Gastrocnemius medialis (tissue), 4 donors: ENCODE measurements around the gene NCAPG2. TPM values are rescaled to one million over a fixed set of nuclear protein-coding genes. Genes with fewer than 3 reads are reported as not detected.

Experiments
- ATAC-seq, 2 donors: fragments of 150-250 bp; one replicate each; pipeline ENCODE4 v1.9.1; 2016
- DNase-seq, 2 donors: peaks; one replicate each; pipeline ENCODE4 v3.0.0-alpha.2; 2019
- H3K27ac ChIP-seq, 4 donors: fragments of 200-600 bp; sonication (generic); 1 replicate in 1 of 4; 2 replicates in 3 of 4; pipeline ENCODE4 v1.5.1; 2016 to 2018; ENCODE audit warnings: mild to moderate bottlenecking in 2 of 4, moderate library complexity in 1 of 4
- H3K27me3 ChIP-seq, 3 donors: fragments of 200-600 bp; sonication (generic) in 2 of 3; 1 replicate in 1 of 3; 2 replicates in 2 of 3; pipeline versions ENCODE4 v1.5.1 to v1.6.0; 2016 to 2019; ENCODE audit warnings: mild to moderate bottlenecking in 1 of 3, moderate library complexity in 1 of 3
- H3K36me3 ChIP-seq, 2 donors: fragments of 200-600 bp; sonication (generic) in 1 of 2; one replicate each; pipeline ENCODE4 v1.5.1; 2017 to 2018
- H3K4me1 ChIP-seq, 2 donors: fragments of 200-600 bp; sonication (generic) in 1 of 2; one replicate each; pipeline ENCODE4 v1.5.1; 2016 to 2017; ENCODE audit warnings: mild to moderate bottlenecking in 2 of 2
- H3K4me3 ChIP-seq, 4 donors: fragments of 200-600 bp; sonication (generic) in 3 of 4; 1 replicate in 1 of 4; 2 replicates in 3 of 4; pipeline ENCODE4 v1.5.1; 2016 to 2019; ENCODE audit warnings: mild to moderate bottlenecking in 2 of 4
- H3K9me3 ChIP-seq, 3 donors: fragments of 200-600 bp; sonication (generic) in 2 of 3; 1 replicate in 1 of 3; 2 replicates in 2 of 3; pipeline ENCODE4 v1.5.1; 2016 to 2019
- CTCF ChIP-seq, 5 experiments: fragments of 450-650 bp in 3 of 5; fragments of 200-600 bp in 2 of 5; sonication (generic) in 2 of 5; IDR thresholded peaks in 4 of 5; conservative IDR thresholded peaks in 1 of 5; 1 replicate in 4 of 5; 2 replicates in 1 of 5; pipeline ENCODE4 v1.5.1; 2016 to 2019; ENCODE audit warnings: antibody characterized with exemption in 5 of 5, mild to moderate bottlenecking in 3 of 5, moderate library complexity in 3 of 5
- POLR2A ChIP-seq, 2 donors: fragments of 450-650 bp; IDR thresholded peaks; one replicate each; pipeline ENCODE4 v1.6.1; 2017; ENCODE audit warnings: antibody characterized with exemption in 2 of 2, mild to moderate bottlenecking in 2 of 2, moderate library complexity in 2 of 2
- in situ Hi-C, 4 donors: fragments of 200-750 bp; cut with MboI; loops; one replicate each; pipeline versions ENCODE4 v1.15.0 to v1.8.0; 2017; ENCODE audit warnings: low sequenced_read_pairs in 4 of 4
- intact Hi-C: fragments of 100-400 bp; cut with DNase I; formaldehyde crosslinking; loops from one replicate; pipeline ENCODE4 v1.15.1; 2023; ENCODE audit warnings: low total_unique reads
- total RNA-seq, 4 donors: library from RNA; depleted of rRNA; stranded (reverse); fragments of >200 nt; gene quantifications; one replicate each; pipeline versions ENCODE4 v1.1.0 to v1.2.3, GENCODE V29; 2016

NCAPG2 gene
- total RNA-seq, 4 donors from 2014 or later: 3.0 to 4.5 (median 3.9) TPM

- in situ Hi-C loops: no loop called here
- H3K4me1 ChIP-seq: no peaks in the 10 kb centered on the region
- DNase-seq (no peak), ATAC-seq (no peak)
- H3K27me3 ChIP-seq: peaks cover 0 to 12% (median 8%) of the 10 kb centered on the region in 3 donors
- intact Hi-C loops: no loop called here
- no peak overlapping the region for H3K27ac ChIP-seq
- no peaks in the 10 kb centered on the region for H3K36me3 ChIP-seq
- no peaks in the 10 kb centered on the region for H3K9me3 ChIP-seq
- no peak overlapping the region for H3K4me3 ChIP-seq
- TF ChIP-seq CTCF (IDR thresholded peaks at IDR 0.05 in 4 of 5, conservative IDR thresholded peaks at IDR 0.05 in 1 of 5): no peak
- TF ChIP-seq POLR2A (IDR thresholded peaks at IDR 0.05): no peak
These were observed 112.1 kb downstream of the NCAPG2 start for GRCh38 chr7:158592541-158592940.

DNA sequence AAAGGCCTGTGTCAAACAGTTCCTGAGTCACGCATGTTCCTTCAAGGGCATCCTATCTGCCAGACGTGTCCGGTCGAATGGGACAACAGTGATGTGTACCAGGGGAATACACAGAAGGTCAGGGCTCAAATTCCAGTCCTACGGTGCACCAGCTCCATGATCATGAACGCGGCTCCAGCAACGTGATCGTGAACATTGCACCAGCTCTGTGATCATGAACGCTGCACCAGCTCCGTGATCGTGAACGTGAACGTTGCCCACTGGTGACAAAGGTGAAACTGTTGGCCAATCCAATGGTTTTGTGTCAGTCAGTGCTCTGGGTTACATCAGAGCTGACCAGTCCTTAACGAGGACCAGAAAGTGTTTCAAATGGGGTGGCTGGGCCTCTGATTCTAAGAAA lies 112.7 kb downstream of the NCAPG2 start:
- Histone ChIP-seq H3K27ac (no peak overlapping the region), H3K4me3 (no peak overlapping the region), H3K36me3 (no peaks in the 10 kb centered on the region), H3K27me3 (peaks cover 0 to 12% (median 9%) of the 10 kb centered on the region in 3 donors), H3K4me1 (no peaks in the 10 kb centered on the region), H3K9me3 (no peaks in the 10 kb centered on the region)
- ATAC-seq (no peak), DNase-seq (no peak)
- TF ChIP-seq CTCF (IDR thresholded peaks at IDR 0.05 in 4 of 5, conservative IDR thresholded peaks at IDR 0.05 in 1 of 5) (no peak), POLR2A (IDR thresholded peaks at IDR 0.05) (no peak)
- in situ Hi-C loops: no loop called here
- intact Hi-C loops: no loop called here

GRCh38 chr7:158590181-158590530 lies 114.4 kb downstream of the NCAPG2 start:
- no peak for ATAC-seq
- in situ Hi-C loops: no loop called here

DNA sequence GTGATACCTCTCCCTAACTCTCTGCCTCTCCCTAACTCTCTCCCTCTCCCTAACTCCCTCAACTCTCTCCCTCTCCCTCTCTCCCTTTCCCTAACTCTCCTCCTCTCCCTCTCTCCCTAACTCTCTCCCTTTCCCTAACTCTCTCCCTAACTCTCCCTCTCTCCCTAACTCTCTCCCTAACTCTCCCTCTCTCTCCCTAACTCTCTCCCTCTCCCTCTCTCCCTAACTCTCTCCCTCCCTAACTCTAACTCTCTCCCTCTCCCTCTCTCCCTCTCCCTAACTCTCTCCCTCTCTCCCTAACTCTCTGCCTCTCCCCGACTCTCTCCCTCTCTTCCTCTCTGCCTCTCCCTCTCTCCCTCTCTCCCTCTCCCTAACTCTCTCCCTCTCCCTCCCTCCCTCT lies 115.0 kb downstream of the NCAPG2 start:
- in situ Hi-C loops (no loop called here), intact Hi-C loops (no loop called here)
- H3K36me3 ChIP-seq: no peaks in the 10 kb centered on the region
- no peaks in the 10 kb centered on the region for H3K9me3 ChIP-seq
- ATAC-seq (no peak), DNase-seq (no peak)
- peaks cover 0 to 6% of the 10 kb centered on the region in 2 donors for H3K4me1 ChIP-seq
- peaks cover 22 to 35% (median 32%) of the 10 kb centered on the region in 3 donors for H3K27me3 ChIP-seq
- no peak overlapping the region for H3K4me3 ChIP-seq
- H3K27ac ChIP-seq: no peak overlapping the region
- TF ChIP-seq POLR2A (IDR thresholded peaks at IDR 0.05) (no peak), CTCF (IDR thresholded peaks at IDR 0.05 in 4 of 5, conservative IDR thresholded peaks at IDR 0.05 in 1 of 5) (no peak)

More at GRCh38 chr7:158590181-158590530, 114.4 kb downstream of the NCAPG2 start:
- no peak for TF ChIP-seq POLR2A (IDR thresholded peaks at IDR 0.05)
- TF ChIP-seq CTCF (IDR thresholded peaks at IDR 0.05 in 4 of 5, conservative IDR thresholded peaks at IDR 0.05 in 1 of 5): no peak
- H3K36me3 ChIP-seq: no peaks in the 10 kb centered on the region
- no peak overlapping the region for H3K4me3 ChIP-seq
- peaks cover 17 to 30% (median 27%) of the 10 kb centered on the region in 3 donors for H3K27me3 ChIP-seq
- peaks cover 0 to 6% of the 10 kb centered on the region in 2 donors for H3K4me1 ChIP-seq
- no peaks in the 10 kb centered on the region for H3K9me3 ChIP-seq
- no peak for DNase-seq
- no peak overlapping the region for H3K27ac ChIP-seq
- intact Hi-C loops: no loop called here

DNA sequence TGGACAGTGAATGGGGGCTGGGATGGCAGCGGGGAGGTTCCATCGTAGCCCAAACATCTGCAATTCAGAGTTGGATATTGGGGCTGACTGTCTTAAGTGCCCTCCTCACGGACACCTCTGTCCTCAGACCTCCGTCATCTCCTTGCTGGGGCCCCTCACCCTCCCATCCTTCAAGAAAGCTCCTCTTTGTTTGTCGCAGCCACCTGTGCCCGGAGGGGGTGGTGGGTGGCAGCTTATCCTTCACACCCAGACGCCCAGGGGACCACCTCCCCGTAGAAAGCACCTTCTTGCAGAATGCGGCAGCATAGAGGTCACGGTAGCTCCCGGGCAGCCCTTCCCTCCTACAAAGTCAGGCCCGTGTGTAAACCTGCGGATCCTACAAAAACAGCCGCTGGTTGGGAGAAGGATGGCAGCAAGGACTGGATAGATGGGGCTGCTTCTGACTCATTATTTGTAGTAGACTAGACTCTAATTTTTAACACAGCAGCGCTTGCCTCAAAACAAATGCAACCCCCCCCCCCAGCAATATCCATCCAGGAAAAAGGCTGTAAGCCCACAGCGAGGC lies 115.6 kb downstream of the NCAPG2 start:
- H3K27ac ChIP-seq: no peak overlapping the region
- intact Hi-C loops (no loop called here), in situ Hi-C loops (no loop called here)
- H3K4me3 ChIP-seq: no peak overlapping the region
- ATAC-seq (no peak), DNase-seq (no peak)
- H3K27me3 ChIP-seq: peaks cover 29 to 42% (median 39%) of the 10 kb centered on the region in 3 donors
- H3K4me1 ChIP-seq: peaks cover 0 to 6% of the 10 kb centered on the region in 2 donors
- H3K36me3 ChIP-seq: no peaks in the 10 kb centered on the region
- no peak for TF ChIP-seq CTCF (IDR thresholded peaks at IDR 0.05 in 4 of 5, conservative IDR thresholded peaks at IDR 0.05 in 1 of 5)
- TF ChIP-seq POLR2A (IDR thresholded peaks at IDR 0.05): no peak
- H3K9me3 ChIP-seq: no peaks in the 10 kb centered on the region
